Gastroesophageal sphincter (tissue), 4 donors: ENCODE results near the gene PI4KB. TPM values are rescaled to one million over a fixed set of nuclear protein-coding genes. Genes with fewer than 3 reads are reported as not detected.
"Not testable (repeated sequence)": the region's sequence is repeated elsewhere in the genome, so short reads cannot be mapped to it uniquely, and the experiment has no call there.

Experiments used
- ATAC-seq: fragments of 150-250 bp; one replicate; pipeline ENCODE4 v1.9.1; 2016; ENCODE audit warnings: mild to moderate bottlenecking, moderate library complexity
- H3K27ac ChIP-seq, 4 donors: fragments of 200-600 bp; sonication (generic) in 3 of 4; 1 replicate in 3 of 4; 2 replicates in 1 of 4; pipeline ENCODE4 v1.5.1; 2016 to 2019
- H3K27me3 ChIP-seq: fragments of 200-600 bp; sonication (generic); one replicate; pipeline ENCODE4 v1.5.1; 2019
- H3K36me3 ChIP-seq, 2 donors: fragments of 200-600 bp; sonication (generic); one replicate each; pipeline ENCODE4 v1.5.1; 2019; ENCODE audit warnings: control low read depth in 1 of 2
- H3K4me1 ChIP-seq, 3 donors: fragments of 200-600 bp; sonication (generic); 1 replicate in 2 of 3; 2 replicates in 1 of 3; pipeline ENCODE4 v1.5.1; 2016 to 2019; ENCODE audit warnings: control low read depth in 2 of 3
- H3K4me3 ChIP-seq, 2 donors: fragments of 200-600 bp; sonication (generic); one replicate each; pipeline ENCODE4 v1.5.1; 2019; ENCODE audit warnings: mild to moderate bottlenecking in 1 of 2, moderate library complexity in 1 of 2
- H3K9me3 ChIP-seq, 3 donors: fragments of 200-600 bp; sonication (generic); one replicate each; pipeline ENCODE4 v1.5.1; 2017 to 2019; ENCODE audit warnings: control low read depth in 2 of 3
- EP300 ChIP-seq: sonication (generic); formaldehyde crosslinking; IDR thresholded peaks from one replicate; pipeline ENCODE4 v1.6.1; 2017; ENCODE audit warnings: antibody characterized with exemption, mild to moderate bottlenecking
- POLR2A ChIP-seq, 2 donors: fragments of 450-650 bp; IDR thresholded peaks; one replicate each; pipeline ENCODE4 v1.6.1; 2017; ENCODE audit warnings: antibody characterized with exemption in 2 of 2, mild to moderate bottlenecking in 2 of 2, moderate library complexity in 1 of 2
- POLR2AphosphoS5 ChIP-seq: sonication (generic); formaldehyde crosslinking; IDR thresholded peaks from one replicate; pipeline ENCODE4 v1.6.1; 2017; ENCODE audit warnings: antibody characterized with exemption
- whole genome bisulfite sequencing, 2 donors: methylation state at CpG; one replicate each; pipeline ENCODE4 v1.1.5; 2018; ENCODE audit warnings: low coverage in 1 of 2; 5-methylcytosine and 5-hydroxymethylcytosine counted together
- total RNA-seq, 4 donors: library from RNA; depleted of rRNA; stranded (reverse); fragments of >200 nt; gene quantifications; one replicate each; pipeline ENCODE4 v1.1.0, GENCODE V29; 2016
- TF ChIP-seq, protein P1 (sequence below), 4 experiments: fragments of 200-600 bp in 2 of 4; fragments of 450-650 bp in 2 of 4; sonication (generic) in 1 of 4; IDR thresholded peaks; one replicate each; pipeline ENCODE4 v1.5.1; 2017 to 2019; ENCODE audit warnings: antibody characterized with exemption in 4 of 4, mild to moderate bottlenecking in 2 of 4, moderate library complexity in 2 of 4

Gene PI4KB
- total RNA-seq, 4 donors from 2014 or later = 95.0 to 104 (median 97.9) TPM

DNA sequence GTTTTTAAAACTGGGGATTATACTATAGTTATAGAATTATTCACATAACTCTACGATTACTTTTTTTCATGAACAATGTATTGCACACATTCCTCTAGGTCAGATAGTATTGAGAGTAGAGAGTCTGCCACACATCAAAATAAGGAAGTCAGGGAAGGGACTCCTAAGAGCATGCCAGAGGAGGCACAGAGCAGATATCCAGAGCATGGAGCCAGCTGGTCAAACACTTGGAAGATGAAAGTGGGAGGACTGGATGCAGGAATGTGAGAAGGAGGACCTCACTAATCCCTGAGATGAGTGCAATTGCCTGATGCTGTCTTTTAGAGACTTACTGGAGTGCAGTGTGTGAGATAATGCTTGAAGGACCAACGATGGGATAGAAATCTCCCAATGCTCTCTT is 29.5 kb upstream of the PI4KB start:
- Histone ChIP-seq H3K27me3 (no peaks in the 10 kb centered on the region), H3K4me3 (no peak overlapping the region), H3K27ac (no peak overlapping the region), H3K9me3 (no peaks in the 10 kb centered on the region), H3K4me1 (no peaks in the 10 kb centered on the region), H3K36me3 (no peaks in the 10 kb centered on the region)
- ATAC-seq = no peak
- 38 to 50% methylated on average over 2 of the region's 2 CpGs for WGBS, 2 donors
- TF ChIP-seq, protein P1, sequence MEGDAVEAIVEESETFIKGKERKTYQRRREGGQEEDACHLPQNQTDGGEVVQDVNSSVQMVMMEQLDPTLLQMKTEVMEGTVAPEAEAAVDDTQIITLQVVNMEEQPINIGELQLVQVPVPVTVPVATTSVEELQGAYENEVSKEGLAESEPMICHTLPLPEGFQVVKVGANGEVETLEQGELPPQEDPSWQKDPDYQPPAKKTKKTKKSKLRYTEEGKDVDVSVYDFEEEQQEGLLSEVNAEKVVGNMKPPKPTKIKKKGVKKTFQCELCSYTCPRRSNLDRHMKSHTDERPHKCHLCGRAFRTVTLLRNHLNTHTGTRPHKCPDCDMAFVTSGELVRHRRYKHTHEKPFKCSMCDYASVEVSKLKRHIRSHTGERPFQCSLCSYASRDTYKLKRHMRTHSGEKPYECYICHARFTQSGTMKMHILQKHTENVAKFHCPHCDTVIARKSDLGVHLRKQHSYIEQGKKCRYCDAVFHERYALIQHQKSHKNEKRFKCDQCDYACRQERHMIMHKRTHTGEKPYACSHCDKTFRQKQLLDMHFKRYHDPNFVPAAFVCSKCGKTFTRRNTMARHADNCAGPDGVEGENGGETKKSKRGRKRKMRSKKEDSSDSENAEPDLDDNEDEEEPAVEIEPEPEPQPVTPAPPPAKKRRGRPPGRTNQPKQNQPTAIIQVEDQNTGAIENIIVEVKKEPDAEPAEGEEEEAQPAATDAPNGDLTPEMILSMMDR (IDR thresholded peaks at IDR 0.05) = no peak
- no peak for TF ChIP-seq POLR2A (IDR thresholded peaks at IDR 0.05)
- TF ChIP-seq POLR2AphosphoS5 = no peak
- TF ChIP-seq EP300 = no peak

DNA sequence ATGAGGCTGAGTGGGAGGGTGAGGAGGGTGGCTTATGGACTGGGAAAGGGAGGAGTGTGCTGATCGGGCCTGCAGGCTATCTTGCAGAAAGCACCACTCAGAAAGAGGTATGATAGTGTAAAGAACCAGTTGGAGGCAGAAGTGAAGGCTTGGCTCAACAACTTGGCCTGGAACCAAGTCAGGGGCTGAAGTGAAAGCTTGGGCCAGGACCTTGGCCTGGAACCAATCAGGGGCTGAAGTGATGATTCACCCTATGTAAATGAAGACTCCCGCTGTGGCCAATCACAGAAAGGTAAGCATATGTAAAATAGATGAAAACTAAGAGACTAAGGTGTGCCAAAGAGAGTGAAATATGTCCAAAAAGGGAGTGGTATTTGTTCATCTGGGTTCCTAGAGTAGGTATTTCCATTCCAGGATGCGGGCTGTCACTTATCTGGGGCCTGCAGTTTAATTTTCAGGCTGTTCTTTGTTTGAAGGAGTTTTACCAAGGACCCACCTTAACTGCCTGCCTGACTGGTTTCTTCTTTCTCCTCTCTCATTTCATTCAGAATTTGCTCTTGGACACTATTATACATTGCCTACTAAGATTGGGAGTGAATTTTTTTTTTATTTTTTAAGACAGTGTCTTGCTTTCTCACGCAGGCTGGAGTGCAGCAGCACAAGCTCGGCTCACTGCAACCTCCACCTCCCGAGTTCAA is 25.0 kb upstream of the PI4KB start:
- no peaks in the 10 kb centered on the region for H3K9me3 ChIP-seq
- H3K27me3 ChIP-seq = no peaks in the 10 kb centered on the region
- peaks cover 0 to 8% (median 0%) of the 10 kb centered on the region in 3 donors for H3K4me1 ChIP-seq
- TF ChIP-seq POLR2A (IDR thresholded peaks at IDR 0.05) (no peak), EP300 (no peak), POLR2AphosphoS5 (no peak)
- TF ChIP-seq, protein P1 (IDR thresholded peaks at IDR 0.05) = no peak
- no peak overlapping the region for H3K27ac ChIP-seq
- ATAC-seq = no peak
- WGBS, 2 donors = 94% methylated on average over 4 to 6 of the region's 6 CpGs
- no peaks in the 10 kb centered on the region for H3K36me3 ChIP-seq
- H3K4me3 ChIP-seq = no peak overlapping the region

DNA sequence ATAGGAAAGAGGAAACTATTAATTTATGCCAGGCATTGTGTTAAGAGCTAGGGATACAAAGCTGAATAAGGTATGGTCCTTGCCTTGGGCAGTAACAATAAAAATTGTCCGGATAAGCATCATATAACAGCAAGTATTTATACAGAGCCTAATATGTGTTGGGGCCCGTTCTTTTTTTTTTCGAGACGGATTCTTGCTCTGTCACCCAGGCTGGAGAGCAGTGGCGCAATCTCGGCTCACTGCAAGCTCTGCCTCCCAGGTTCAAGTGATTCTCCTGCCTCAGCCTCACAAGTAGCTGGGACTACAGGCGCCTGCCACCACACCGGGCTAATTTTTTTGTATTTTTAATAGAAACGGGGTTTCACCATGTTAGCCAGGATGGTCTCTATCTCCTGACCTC is 23.1 kb upstream of the PI4KB start:
- not testable (repeated sequence) for H3K27ac ChIP-seq, H3K27me3 ChIP-seq, H3K4me3 ChIP-seq, H3K36me3 ChIP-seq, H3K9me3 ChIP-seq, ATAC-seq
- peaks cover 8 to 22% (median 11%) of the 10 kb centered on the region in 3 donors for H3K4me1 ChIP-seq
- WGBS, 2 donors = 88 to 92% methylated on average over 6 to 9 of the region's 9 CpGs

DNA sequence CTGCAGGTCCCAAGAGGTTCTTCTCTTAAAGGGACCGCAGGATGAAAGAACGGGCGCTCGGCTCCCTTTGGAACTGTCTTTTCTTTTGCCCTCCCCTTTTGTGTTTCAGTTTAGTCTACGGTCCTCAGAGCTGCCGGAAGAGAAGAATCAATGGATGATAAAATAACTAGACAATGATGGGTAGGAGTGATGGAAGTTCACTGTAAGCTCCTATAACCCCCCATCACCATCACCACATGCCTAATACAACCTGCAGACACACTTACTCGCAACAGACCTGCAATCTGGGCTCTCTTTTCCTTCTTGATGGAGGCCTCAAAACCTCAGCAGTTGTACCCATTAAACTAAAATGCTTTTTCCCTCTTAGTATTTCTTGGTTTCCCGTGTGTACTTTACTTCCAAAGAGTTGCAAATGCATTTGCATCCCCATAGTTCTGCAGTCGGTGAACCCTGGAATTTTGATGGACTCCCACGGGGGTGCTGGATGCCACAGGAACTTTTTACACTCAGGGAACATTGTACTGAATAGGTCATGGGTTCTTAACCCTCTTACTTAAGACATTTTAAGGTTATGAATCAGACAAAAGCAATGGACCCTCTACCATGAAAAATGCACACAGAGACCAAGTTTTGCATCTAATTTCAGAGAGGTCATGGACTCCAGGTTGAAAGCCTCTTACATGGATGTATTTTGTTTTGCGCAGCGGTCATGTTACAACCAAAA is 20.5 kb upstream of the PI4KB start:
- Histone ChIP-seq H3K4me1 (peaks cover 8 to 31% (median 11%) of the 10 kb centered on the region in 3 donors), H3K27me3 (no peaks in the 10 kb centered on the region), H3K27ac (peak overlapping the region; percentile 62 to 93 (median 89)), H3K9me3 (no peaks in the 10 kb centered on the region), H3K36me3 (peaks cover 0 to 29% of the 10 kb centered on the region in 2 donors), H3K4me3 (peak overlapping the region; percentile 59 to 69)
- WGBS, 2 donors = 25 to 44% methylated on average over 8 to 12 of the region's 12 CpGs
- ATAC-seq = no peak
- TF ChIP-seq POLR2A (IDR thresholded peaks at IDR 0.05) (no peak), EP300 (no peak), POLR2AphosphoS5 (no peak)
- TF ChIP-seq, protein P1 (IDR thresholded peaks at IDR 0.05) = no peak

DNA sequence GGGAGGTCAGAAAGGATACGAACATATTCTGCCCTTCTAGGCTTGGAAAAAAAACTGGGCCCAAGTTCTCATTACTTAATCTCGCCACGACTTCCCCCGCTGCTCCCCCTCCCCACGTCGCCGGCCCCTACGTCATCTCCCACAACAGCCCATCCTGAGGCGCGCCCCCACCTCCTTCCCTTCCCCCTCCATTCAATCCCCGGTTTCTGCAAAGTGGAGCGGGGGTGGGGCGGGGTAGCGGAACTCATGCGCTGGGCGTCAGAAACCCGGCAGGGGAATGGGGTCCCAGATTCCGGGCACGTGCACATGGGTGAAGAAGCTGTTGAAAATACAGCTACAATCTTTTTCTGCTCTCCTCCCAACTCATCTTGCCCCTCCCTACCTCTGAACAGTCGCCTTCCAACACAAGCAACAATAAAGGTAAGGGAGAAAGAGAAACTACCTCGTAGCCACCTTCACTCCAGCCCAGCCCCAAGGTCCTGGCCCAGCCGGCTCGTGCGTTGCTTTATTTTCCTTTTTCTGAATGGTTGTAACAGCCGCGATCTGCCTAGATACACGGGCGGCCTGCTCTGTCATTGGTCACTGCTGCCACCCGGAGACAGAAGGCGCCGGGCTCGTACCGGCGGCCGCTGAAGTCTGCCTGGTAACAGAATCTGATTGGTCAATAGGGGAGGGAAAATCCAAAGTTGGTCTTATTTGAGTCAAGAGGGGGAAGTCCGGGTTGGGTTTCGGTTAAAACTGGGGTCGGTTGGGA is 19.7 kb upstream of the PI4KB start, which contains the start of gene RFX5:
Gene RFX5 (minus strand): TSS at position 484 of the 754 bp plus-strand sequence. CDS start 932 bp downstream, outside the sequence.
- no peaks in the 10 kb centered on the region for H3K27me3 ChIP-seq
- peaks cover 8 to 31% (median 11%) of the 10 kb centered on the region in 3 donors for H3K4me1 ChIP-seq
- no peaks in the 10 kb centered on the region for H3K9me3 ChIP-seq
- 0% methylated on average over 2 to 29 of the region's 38 CpGs for WGBS, 2 donors
- ATAC-seq = peak; percentile 99
- H3K4me3 ChIP-seq = peak within 1 kb of the TSS; percentile 59 to 69
- TF ChIP-seq EP300 = no peak
- TF ChIP-seq POLR2A (IDR thresholded peaks at IDR 0.05) = peak; percentile 40
- TF ChIP-seq POLR2AphosphoS5 = peak; percentile 61
- TF ChIP-seq, protein P1 (IDR thresholded peaks at IDR 0.05) = peak in 1 of 4 experiments; percentile 3
- peak within 1 kb of the TSS; percentile 83 to 93 (median 89) for H3K27ac ChIP-seq
- H3K36me3 ChIP-seq = peaks cover 0 to 36% of the 10 kb centered on the region in 2 donors
